WTC11 (cell line): Measurements from ENCODE around the gene ARHGEF37. TPM values are rescaled to one million over a fixed set of nuclear protein-coding genes. Genes with fewer than 3 reads are reported as not detected.

Experiments
- ATAC-seq: fragments of 200-7000 bp; cut with Tn5 transposase; 2 replicates; pipeline ENCODE4 v1.10.0; 2021; ENCODE audit warnings: mild to moderate bottlenecking, moderate library complexity
- CTCF ChIA-PET: fragments of 300-600 bp; sonication (Branson Sonifier 250); formaldehyde crosslinking; loops from one replicate; lab custom pipeline; 2021; ENCODE audit warnings: antibody characterized with exemption; lab: Charles Lee
- POLR2A ChIA-PET: fragments of 350-600 bp; sonication (Branson Sonifier 250); formaldehyde crosslinking; loops from one replicate; lab custom pipeline; 2021; ENCODE audit warnings: antibody characterized with exemption; lab: Charles Lee
- DNase-seq: peaks from one replicate; pipeline ENCODE4 v3.0.0; 2021; ENCODE audit warnings: low spot score
- H3K27ac Mint-ChIP-seq: 2 replicates; pipeline ENCODE4 v1.8.0; 2021; ENCODE audit warnings: mixed read lengths
- H3K27me3 Mint-ChIP-seq: 2 replicates; pipeline ENCODE4 v1.8.0; 2021; ENCODE audit warnings: low read depth, mild to moderate bottlenecking, moderate library complexity, mixed read lengths
- H3K36me3 Mint-ChIP-seq: 2 replicates; pipeline ENCODE4 v1.8.0; 2021; ENCODE audit warnings: mixed read lengths
- H3K4me1 Mint-ChIP-seq: 2 replicates; pipeline ENCODE4 v1.8.0; 2022; ENCODE audit warnings: mixed read lengths
- H3K4me3 Mint-ChIP-seq: 2 replicates; pipeline ENCODE4 v1.8.0; 2021; ENCODE audit warnings: mild to moderate bottlenecking, moderate library complexity, mixed read lengths
- H3K9me3 Mint-ChIP-seq: 2 replicates; pipeline ENCODE4 v1.8.0; 2021; ENCODE audit warnings: mixed read lengths
- ELF4 ChIP-seq: sonication (generic); formaldehyde crosslinking; IDR thresholded peaks from 2 replicates; pipeline ENCODE4 v1.8.1; 2022; ENCODE audit warnings: low read depth, mild to moderate bottlenecking, moderate library complexity, missing genetic modification reagents
- GABPB1 ChIP-seq: sonication (generic); formaldehyde crosslinking; IDR thresholded peaks from 2 replicates; pipeline ENCODE4 v1.8.1; 2023; ENCODE audit warnings: mild to moderate bottlenecking, missing genetic modification reagents
- GTF2I ChIP-seq: fragments of 250-450 bp; sonication (Bioruptor Pico); conservative IDR thresholded peaks from 2 replicates; pipeline ENCODE4 v1.4.0; 2021; ENCODE audit warnings: mild to moderate bottlenecking
- JAZF1 ChIP-seq: fragments of 250-450 bp; sonication (Bioruptor Pico); IDR thresholded peaks from 2 replicates; pipeline ENCODE4 v1.9.0; 2021; ENCODE audit warnings: moderate library complexity, mild to moderate bottlenecking, inconsistent platforms
- JUN ChIP-seq: sonication (generic); formaldehyde crosslinking; IDR thresholded peaks from 2 replicates; pipeline ENCODE4 v1.8.0; 2023; ENCODE audit warnings: mild to moderate bottlenecking, missing genetic modification reagents
- NR1H2 ChIP-seq: sonication (generic); formaldehyde crosslinking; IDR thresholded peaks from 2 replicates; pipeline ENCODE4 v1.9.0; 2021; ENCODE audit warnings: mild to moderate bottlenecking, moderate library complexity, missing genetic modification reagents
- NR3C1 ChIP-seq: sonication (generic); formaldehyde crosslinking; conservative IDR thresholded peaks from 2 replicates; pipeline ENCODE4 v1.8.1; 2023; ENCODE audit warnings: low read depth, mild to moderate bottlenecking, missing genetic modification reagents
- PRRX2 ChIP-seq: fragments of 250-450 bp; sonication (Bioruptor Pico); IDR thresholded peaks from 2 replicates; pipeline ENCODE4 v1.8.0; 2021; ENCODE audit warnings: mild to moderate bottlenecking
- RORB ChIP-seq: fragments of 250-450 bp; sonication (Bioruptor Pico); IDR thresholded peaks from 2 replicates; pipeline ENCODE4 v1.9.0; 2021; ENCODE audit warnings: mild to moderate bottlenecking
- SMAD3 ChIP-seq: sonication (generic); formaldehyde crosslinking; IDR thresholded peaks from 2 replicates; pipeline ENCODE4 v1.8.0; 2022; ENCODE audit warnings: missing genetic modification reagents, mild to moderate bottlenecking, borderline replicate concordance
- SMAD4 ChIP-seq: sonication (generic); formaldehyde crosslinking; IDR thresholded peaks from 2 replicates; pipeline ENCODE4 v1.8.0; 2022; ENCODE audit warnings: mild to moderate bottlenecking, missing genetic modification reagents
- TCF7 ChIP-seq: sonication (generic); formaldehyde crosslinking; IDR thresholded peaks from 2 replicates; pipeline ENCODE4 v1.8.0; 2022; ENCODE audit warnings: mild to moderate bottlenecking, low read depth, missing genetic modification reagents, moderate library complexity
- ZBTB21 ChIP-seq: sonication (generic); formaldehyde crosslinking; IDR thresholded peaks from 2 replicates; pipeline ENCODE4 v1.8.1; 2023; ENCODE audit warnings: mild to moderate bottlenecking, missing genetic modification reagents, borderline replicate concordance
- ZNF219 ChIP-seq: sonication (generic); formaldehyde crosslinking; IDR thresholded peaks from 2 replicates; pipeline ENCODE4 v1.8.0; 2023; ENCODE audit warnings: missing genetic modification reagents, mild to moderate bottlenecking, borderline replicate concordance
- ZNF263 ChIP-seq: sonication (generic); formaldehyde crosslinking; IDR thresholded peaks from 2 replicates; pipeline ENCODE4 v1.8.1; 2022; ENCODE audit warnings: low read depth, mild to moderate bottlenecking, moderate library complexity, missing genetic modification reagents
- ZNF396 ChIP-seq: fragments of 250-450 bp; sonication (Bioruptor Pico); IDR thresholded peaks from 2 replicates; pipeline ENCODE4 v1.8.0; 2021; ENCODE audit warnings: mild to moderate bottlenecking, moderate library complexity, borderline replicate concordance
- total RNA-seq: library from RNA; stranded (reverse); gene quantifications from 3 replicates; pipeline ENCODE4 v1.2.3, GENCODE V29; 2021
- TF ChIP-seq, protein P1 (sequence below): sonication (generic); formaldehyde crosslinking; IDR thresholded peaks from 2 replicates; pipeline ENCODE4 v1.8.1; 2023; ENCODE audit warnings: mild to moderate bottlenecking, moderate library complexity, missing genetic modification reagents
- TF ChIP-seq, protein P2 (sequence below): sonication (generic); formaldehyde crosslinking; IDR thresholded peaks from 2 replicates; pipeline ENCODE4 v1.8.0; 2022; ENCODE audit warnings: mild to moderate bottlenecking, missing genetic modification reagents
- TF ChIP-seq, protein P3 (sequence below): sonication (generic); formaldehyde crosslinking; IDR thresholded peaks from 2 replicates; pipeline ENCODE4 v1.8.1; 2023; ENCODE audit warnings: mild to moderate bottlenecking, missing genetic modification reagents, moderate library complexity
- TF ChIP-seq, protein P4 (sequence below): sonication (generic); formaldehyde crosslinking; IDR thresholded peaks from 2 replicates; pipeline ENCODE4 v1.8.1; 2023; ENCODE audit warnings: mild to moderate bottlenecking, missing genetic modification reagents
- TF ChIP-seq, protein P5 (sequence below): sonication (generic); formaldehyde crosslinking; IDR thresholded peaks from 2 replicates; pipeline ENCODE4 v1.8.1; 2022; ENCODE audit warnings: mild to moderate bottlenecking, moderate library complexity, missing genetic modification reagents
- TF ChIP-seq, protein P6 (sequence below): sonication (generic); formaldehyde crosslinking; IDR thresholded peaks from 2 replicates; pipeline ENCODE4 v1.8.0; 2022; ENCODE audit warnings: missing genetic modification reagents
- TF ChIP-seq, protein P7 (sequence below): sonication (generic); formaldehyde crosslinking; IDR thresholded peaks from 2 replicates; pipeline ENCODE4 v1.8.1; 2023; ENCODE audit warnings: mild to moderate bottlenecking, missing genetic modification reagents
- TF ChIP-seq, protein P8 (sequence below): fragments of 250-450 bp; sonication (Bioruptor Pico); IDR thresholded peaks from 2 replicates; pipeline ENCODE4 v1.9.0; 2021; ENCODE audit warnings: moderate library complexity, mild to moderate bottlenecking, inconsistent platforms, borderline replicate concordance

ARHGEF37 gene
- total RNA-seq, 1 experiment from 2014 or later: 1.1 TPM

DNA sequence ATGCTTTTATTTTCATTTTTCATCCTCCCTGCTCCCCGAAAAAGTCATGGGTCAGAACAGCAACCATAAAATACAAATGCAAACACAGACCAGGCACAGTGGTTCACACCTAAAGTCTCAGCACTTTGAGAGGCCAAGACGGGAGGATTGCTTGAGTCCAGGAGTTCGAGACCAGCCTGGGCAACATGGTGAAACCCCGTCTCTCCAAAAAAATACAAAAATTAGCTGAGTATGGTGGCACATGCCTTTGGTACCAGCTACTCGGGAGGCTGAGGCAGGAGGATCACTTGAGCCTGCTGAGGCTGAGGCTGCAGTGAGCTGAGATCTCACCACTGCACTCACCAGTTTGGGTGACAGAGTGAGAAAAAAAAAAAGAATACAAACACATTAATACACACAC lies 60.3 kb downstream of the ARHGEF37 start:
- Mint-ChIP-seq H3K9me3 (no peaks in the 10 kb centered on the region), H3K27ac (no peak overlapping the region), H3K4me3 (no peak overlapping the region), H3K4me1 (peaks cover 4% of the 10 kb centered on the region; the same call in 1 of the 2 replicates), H3K36me3 (no peaks in the 10 kb centered on the region), H3K27me3 (no peaks in the 10 kb centered on the region)
- ChIA-PET POLR2A (no interaction called here), CTCF (interaction anchor here (0.6 to 2.4 kb wide), 3 partner anchors 15 to 349 kb away, joined by 4 to 11 read pairs (median 4); no protein-coding TSS in a partner anchor)
- TF ChIP-seq TCF7 (CRISPR knock-in tag): no peak
- no peak for TF ChIP-seq RORB (CRISPR knock-in tag)
- TF ChIP-seq, protein P1, sequence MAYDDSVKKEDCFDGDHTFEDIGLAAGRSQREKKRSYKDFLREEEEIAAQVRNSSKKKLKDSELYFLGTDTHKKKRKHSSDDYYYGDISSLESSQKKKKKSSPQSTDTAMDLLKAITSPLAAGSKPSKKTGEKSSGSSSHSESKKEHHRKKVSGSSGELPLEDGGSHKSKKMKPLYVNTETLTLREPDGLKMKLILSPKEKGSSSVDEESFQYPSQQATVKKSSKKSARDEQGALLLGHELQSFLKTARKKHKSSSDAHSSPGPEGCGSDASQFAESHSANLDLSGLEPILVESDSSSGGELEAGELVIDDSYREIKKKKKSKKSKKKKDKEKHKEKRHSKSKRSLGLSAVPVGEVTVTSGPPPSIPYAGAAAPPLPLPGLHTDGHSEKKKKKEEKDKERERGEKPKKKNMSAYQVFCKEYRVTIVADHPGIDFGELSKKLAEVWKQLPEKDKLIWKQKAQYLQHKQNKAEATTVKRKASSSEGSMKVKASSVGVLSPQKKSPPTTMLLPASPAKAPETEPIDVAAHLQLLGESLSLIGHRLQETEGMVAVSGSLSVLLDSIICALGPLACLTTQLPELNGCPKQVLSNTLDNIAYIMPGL (CRISPR knock-in tag): no peak
- TF ChIP-seq ZNF219 (CRISPR knock-in tag): no peak
- no peak for TF ChIP-seq JAZF1 (CRISPR knock-in tag)
- TF ChIP-seq NR1H2 (CRISPR knock-in tag): no peak
- TF ChIP-seq GTF2I (CRISPR knock-in tag): no peak
- TF ChIP-seq, protein P2, sequence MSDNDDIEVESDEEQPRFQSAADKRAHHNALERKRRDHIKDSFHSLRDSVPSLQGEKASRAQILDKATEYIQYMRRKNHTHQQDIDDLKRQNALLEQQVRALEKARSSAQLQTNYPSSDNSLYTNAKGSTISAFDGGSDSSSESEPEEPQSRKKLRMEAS: no peak
- TF ChIP-seq ZBTB21: no peak
- no peak for TF ChIP-seq SMAD4 (CRISPR knock-in tag)
- TF ChIP-seq JUN (CRISPR knock-in tag): no peak
- no peak for DNase-seq
- ATAC-seq: no peak

DNA sequence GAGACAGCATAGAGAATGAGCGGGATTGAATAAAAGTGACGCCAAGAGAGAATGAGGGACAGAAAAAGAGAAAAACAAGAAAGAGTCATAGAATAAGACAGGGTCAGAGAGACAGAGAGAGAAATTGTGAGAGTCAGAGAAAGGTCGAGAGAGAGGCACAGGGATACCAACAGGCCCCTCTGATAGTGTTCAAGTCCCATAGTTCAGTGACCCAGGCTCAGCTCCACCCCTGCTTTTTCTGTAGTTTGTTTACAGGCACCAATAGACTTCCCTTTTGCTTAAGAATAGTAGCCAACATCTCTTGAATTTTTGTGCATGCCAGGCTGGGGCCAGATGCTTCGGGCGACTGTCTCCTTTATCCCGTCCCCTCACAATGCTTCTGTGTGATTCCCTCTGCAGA lies 62.5 kb downstream of the ARHGEF37 start:
- ATAC-seq (0 out of 2 replicates have a peak, but pooled peaks have one; percentile 22), DNase-seq (no peak)
- no peaks in the 10 kb centered on the region for H3K9me3 Mint-ChIP-seq
- ChIA-PET CTCF (interaction anchor here (0.8 to 2.9 kb wide), 5 partner anchors 13 to 347 kb away, joined by 3 to 7 read pairs (median 4); no protein-coding TSS in a partner anchor), POLR2A (no interaction called here)
- peaks cover 4% of the 10 kb centered on the region; the same call in 1 of the 2 replicates for H3K4me1 Mint-ChIP-seq
- H3K4me3 Mint-ChIP-seq: no peak overlapping the region
- no peak overlapping the region for H3K27ac Mint-ChIP-seq
- H3K36me3 Mint-ChIP-seq: no peaks in the 10 kb centered on the region
- H3K27me3 Mint-ChIP-seq: no peaks in the 10 kb centered on the region
- TF ChIP-seq ELF4 (CRISPR knock-in tag) (no peak), ZNF396 (no peak), GABPB1 (no peak), SMAD3 (CRISPR knock-in tag) (no peak), PRRX2 (CRISPR knock-in tag) (no peak), NR3C1 (CRISPR knock-in tag) (no peak), ZNF263 (CRISPR knock-in tag) (no peak)
- TF ChIP-seq, protein P3, sequence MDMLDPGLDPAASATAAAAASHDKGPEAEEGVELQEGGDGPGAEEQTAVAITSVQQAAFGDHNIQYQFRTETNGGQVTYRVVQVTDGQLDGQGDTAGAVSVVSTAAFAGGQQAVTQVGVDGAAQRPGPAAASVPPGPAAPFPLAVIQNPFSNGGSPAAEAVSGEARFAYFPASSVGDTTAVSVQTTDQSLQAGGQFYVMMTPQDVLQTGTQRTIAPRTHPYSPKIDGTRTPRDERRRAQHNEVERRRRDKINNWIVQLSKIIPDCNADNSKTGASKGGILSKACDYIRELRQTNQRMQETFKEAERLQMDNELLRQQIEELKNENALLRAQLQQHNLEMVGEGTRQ (CRISPR knock-in tag): no peak
- TF ChIP-seq, protein P4, sequence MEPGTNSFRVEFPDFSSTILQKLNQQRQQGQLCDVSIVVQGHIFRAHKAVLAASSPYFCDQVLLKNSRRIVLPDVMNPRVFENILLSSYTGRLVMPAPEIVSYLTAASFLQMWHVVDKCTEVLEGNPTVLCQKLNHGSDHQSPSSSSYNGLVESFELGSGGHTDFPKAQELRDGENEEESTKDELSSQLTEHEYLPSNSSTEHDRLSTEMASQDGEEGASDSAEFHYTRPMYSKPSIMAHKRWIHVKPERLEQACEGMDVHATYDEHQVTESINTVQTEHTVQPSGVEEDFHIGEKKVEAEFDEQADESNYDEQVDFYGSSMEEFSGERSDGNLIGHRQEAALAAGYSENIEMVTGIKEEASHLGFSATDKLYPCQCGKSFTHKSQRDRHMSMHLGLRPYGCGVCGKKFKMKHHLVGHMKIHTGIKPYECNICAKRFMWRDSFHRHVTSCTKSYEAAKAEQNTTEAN: no peak
- TF ChIP-seq, protein P5, sequence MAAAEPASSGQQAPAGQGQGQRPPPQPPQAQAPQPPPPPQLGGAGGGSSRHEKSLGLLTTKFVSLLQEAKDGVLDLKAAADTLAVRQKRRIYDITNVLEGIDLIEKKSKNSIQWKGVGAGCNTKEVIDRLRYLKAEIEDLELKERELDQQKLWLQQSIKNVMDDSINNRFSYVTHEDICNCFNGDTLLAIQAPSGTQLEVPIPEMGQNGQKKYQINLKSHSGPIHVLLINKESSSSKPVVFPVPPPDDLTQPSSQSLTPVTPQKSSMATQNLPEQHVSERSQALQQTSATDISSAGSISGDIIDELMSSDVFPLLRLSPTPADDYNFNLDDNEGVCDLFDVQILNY: no peak
- TF ChIP-seq, protein P6, sequence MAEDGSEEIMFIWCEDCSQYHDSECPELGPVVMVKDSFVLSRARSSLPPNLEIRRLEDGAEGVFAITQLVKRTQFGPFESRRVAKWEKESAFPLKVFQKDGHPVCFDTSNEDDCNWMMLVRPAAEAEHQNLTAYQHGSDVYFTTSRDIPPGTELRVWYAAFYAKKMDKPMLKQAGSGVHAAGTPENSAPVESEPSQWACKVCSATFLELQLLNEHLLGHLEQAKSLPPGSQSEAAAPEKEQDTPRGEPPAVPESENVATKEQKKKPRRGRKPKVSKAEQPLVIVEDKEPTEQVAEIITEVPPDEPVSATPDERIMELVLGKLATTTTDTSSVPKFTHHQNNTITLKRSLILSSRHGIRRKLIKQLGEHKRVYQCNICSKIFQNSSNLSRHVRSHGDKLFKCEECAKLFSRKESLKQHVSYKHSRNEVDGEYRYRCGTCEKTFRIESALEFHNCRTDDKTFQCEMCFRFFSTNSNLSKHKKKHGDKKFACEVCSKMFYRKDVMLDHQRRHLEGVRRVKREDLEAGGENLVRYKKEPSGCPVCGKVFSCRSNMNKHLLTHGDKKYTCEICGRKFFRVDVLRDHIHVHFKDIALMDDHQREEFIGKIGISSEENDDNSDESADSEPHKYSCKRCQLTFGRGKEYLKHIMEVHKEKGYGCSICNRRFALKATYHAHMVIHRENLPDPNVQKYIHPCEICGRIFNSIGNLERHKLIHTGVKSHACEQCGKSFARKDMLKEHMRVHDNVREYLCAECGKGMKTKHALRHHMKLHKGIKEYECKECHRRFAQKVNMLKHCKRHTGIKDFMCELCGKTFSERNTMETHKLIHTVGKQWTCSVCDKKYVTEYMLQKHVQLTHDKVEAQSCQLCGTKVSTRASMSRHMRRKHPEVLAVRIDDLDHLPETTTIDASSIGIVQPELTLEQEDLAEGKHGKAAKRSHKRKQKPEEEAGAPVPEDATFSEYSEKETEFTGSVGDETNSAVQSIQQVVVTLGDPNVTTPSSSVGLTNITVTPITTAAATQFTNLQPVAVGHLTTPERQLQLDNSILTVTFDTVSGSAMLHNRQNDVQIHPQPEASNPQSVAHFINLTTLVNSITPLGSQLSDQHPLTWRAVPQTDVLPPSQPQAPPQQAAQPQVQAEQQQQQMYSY (CRISPR knock-in tag): no peak
- TF ChIP-seq, protein P7, sequence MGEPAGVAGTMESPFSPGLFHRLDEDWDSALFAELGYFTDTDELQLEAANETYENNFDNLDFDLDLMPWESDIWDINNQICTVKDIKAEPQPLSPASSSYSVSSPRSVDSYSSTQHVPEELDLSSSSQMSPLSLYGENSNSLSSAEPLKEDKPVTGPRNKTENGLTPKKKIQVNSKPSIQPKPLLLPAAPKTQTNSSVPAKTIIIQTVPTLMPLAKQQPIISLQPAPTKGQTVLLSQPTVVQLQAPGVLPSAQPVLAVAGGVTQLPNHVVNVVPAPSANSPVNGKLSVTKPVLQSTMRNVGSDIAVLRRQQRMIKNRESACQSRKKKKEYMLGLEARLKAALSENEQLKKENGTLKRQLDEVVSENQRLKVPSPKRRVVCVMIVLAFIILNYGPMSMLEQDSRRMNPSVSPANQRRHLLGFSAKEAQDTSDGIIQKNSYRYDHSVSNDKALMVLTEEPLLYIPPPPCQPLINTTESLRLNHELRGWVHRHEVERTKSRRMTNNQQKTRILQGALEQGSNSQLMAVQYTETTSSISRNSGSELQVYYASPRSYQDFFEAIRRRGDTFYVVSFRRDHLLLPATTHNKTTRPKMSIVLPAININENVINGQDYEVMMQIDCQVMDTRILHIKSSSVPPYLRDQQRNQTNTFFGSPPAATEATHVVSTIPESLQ: no peak
- TF ChIP-seq, protein P8, sequence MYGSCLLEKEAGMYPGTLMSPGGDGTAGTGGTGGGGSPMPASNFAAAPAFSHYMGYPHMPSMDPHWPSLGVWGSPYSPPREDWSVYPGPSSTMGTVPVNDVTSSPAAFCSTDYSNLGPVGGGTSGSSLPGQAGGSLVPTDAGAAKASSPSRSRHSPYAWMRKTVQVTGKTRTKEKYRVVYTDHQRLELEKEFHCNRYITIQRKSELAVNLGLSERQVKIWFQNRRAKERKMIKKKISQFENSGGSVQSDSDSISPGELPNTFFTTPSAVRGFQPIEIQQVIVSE (CRISPR knock-in tag): no peak
